ENCODE measurements around the gene ARHGAP12.

DNA sequence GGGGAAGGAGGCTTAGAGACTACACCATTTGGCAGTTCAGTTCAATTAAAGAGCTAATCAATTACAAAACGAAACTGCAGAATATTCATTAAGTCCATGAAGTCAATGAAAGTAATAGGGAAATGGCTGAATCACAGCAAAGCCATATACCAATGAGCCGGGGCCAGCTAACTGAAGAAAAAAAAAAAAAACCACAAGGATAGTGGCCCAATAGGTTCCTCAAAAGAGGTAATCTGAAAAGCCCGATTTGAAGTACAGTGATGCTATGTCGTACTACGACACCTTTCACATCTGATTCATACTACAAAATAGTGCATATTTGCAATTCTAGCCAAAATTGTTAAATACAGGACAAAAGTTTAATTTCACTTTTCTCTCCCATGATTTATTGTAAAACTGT, 2.5 kb downstream of the ARHGAP12 start:
- TF ChIP-seq CTCF (conservative IDR thresholded peaks at IDR 0.05) (no peak), EZH2 (IDR thresholded peaks at IDR 0.05; ENCODE audit: low read depth) (no peak)
